Stimulated activated CD4-positive, alpha-beta T cell treated with anti-CD3 and anti-CD28 coated beads, Interleukin-2, amount 100 ng/mL, for 24 hours (primary cell): ENCODE measurements around the gene CHFR.
"Not testable (repeated sequence)": the region's sequence is repeated elsewhere in the genome, so short reads cannot be mapped to it uniquely, and the experiment has no call there.

Source experiments
- DNase-seq, 2 donors: peaks; one replicate each; pipeline ENCODE4 v3.0.0-alpha.2; 2020

CHFR gene

GRCh38 chr12:132874175-132874574 is 13.2 kb downstream of the CHFR start:
- DNase-seq = no peak

DNA sequence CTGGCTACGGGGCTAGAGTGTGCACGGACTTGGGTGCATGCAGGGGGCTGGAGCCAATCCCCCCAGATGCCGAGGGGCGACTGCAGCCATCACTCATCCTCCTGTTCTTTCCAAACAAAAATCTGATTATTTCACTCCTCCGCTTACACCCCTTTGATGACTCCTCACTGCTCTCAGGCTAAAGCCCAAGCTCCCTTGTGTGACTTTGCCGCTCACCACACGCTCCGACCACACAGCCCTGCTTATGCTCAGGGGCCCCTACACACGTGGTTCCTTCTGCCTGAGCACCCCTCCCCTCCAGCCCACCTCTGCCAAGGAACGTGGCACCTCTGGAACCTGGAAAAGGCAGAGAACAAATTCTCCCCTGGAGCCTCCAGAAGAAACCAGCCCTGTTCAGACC is 13.7 kb downstream of the CHFR start:
- DNase-seq = no peak

GRCh38 chr12:132872975-132873421 is 14.4 kb downstream of the CHFR start:
- peak in 1 of 2 donors; percentile 26 for DNase-seq

DNA sequence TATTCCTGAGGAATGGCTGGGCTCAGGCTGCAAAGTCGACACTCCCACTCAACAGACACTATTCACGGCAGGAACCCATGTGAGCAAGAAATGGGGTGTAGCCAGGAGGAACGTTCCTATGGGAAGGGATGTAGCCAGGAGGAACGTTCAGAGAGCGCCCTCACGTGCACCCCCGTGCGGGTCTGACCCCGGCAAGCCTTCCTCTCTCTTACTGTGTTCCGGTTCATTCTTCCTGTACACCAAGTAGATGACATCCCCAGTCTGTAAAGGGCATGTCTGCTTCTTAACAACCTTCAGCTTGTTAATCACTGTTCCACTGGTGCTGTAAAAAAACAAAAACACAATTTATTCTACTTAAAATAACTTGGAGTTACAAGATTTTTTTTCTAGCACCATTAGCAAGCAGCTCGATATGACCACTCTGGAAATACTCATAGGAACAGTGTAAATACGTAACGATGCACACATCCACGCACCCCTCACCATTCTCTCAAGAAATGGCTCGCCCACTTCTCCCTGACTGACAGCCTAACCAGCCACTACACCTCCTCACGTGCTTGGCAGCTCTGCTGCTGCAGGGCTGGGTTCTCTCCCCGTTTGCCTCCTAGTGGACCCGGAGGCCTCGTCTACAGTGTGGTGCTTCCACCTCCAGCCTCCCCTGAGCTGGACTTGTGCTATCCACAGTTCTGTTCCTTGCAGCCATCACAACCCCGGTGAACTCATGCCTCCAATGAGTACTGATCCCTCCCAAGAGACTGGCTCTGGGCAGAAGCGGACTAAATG is 15.1 kb downstream of the CHFR start:
- DNase-seq = no peak

DNA sequence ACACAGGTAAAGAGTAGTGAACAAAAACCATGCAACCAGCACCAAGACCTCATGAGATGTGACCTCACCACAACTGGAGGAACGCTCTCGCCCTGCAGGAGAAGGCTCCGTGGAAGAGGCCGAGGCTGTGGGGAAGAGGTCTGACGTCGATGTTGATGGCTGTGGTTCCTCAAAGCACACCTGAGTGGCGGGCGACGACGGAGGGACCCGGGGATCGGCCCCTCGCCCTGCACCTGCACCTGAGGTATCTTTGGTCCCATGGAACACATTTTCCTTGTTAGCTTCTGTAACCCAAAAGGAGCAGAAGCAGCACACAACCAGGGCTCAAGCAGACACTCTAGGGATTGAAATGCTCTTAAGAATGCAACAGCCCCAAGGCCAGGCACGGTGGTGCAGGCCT is 17.9 kb downstream of the CHFR start:
- DNase-seq = no peak

DNA sequence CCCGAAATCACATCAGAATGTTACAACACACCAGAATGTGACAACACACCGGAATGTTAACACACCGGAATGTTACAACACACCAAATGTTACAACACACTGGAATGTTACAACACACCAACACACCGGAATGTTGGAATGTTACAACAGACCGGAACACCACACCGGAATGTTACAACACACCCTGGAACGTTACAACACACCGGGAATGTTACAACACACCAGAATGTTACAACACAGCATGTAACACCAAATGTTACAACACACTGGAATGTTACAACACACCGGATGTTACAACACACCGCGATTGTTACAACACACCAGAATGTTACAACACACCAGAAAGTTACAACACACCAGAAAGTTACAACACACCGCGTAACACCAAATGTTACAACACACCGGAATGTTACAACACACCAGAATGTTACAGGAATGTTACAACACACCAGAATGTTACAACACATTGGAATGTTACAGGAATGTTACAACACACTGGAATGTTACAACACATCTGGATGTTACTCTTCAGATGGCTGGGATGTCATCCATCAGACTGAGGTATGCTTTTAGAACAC is 21.1 kb downstream of the CHFR start:
- DNase-seq = no peak

DNA sequence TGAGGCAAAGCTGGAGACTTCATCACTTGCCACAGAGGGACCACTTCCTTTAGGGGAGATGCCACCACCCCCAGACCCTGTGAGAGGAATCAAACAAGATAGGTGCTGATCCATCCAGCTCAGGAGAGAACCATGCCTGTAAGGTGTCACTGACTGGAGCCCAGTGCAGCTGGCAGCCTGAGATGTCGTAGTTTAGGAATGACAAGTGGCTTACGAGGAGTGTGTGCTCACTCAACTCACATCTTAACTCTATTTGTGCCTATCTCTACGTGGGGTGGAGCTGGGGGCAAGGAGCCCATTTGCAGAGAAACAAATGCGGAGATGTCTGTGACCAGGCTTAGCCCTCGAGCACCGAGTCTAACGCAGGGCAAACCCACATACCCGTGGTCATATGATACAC is 25.8 kb downstream of the CHFR start:
- DNase-seq = no peak

GRCh38 chr12:132858718-132859266 is 28.6 kb downstream of the CHFR start:
- DNase-seq = no peak

DNA sequence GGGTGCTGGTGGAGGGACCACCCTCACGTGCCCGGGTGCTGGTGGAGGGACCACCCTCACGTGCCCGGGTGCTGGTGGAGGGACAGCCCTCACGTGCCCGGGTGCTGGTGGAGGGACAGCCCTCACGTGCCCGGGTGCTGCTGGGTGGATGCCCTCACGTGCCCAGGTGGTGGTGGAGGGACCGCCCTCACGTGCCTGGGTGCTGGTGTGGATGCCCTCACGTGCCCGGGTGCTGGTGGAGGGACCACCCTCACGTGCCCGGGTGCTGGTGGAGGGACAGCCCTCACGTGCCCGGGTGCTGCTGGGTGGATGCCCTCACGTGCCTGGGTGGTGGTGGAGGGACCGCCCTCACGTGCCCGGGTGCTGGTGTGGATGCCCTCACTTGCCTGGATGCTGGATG is 30.4 kb downstream of the CHFR start:
- DNase-seq = not testable (repeated sequence)

DNA sequence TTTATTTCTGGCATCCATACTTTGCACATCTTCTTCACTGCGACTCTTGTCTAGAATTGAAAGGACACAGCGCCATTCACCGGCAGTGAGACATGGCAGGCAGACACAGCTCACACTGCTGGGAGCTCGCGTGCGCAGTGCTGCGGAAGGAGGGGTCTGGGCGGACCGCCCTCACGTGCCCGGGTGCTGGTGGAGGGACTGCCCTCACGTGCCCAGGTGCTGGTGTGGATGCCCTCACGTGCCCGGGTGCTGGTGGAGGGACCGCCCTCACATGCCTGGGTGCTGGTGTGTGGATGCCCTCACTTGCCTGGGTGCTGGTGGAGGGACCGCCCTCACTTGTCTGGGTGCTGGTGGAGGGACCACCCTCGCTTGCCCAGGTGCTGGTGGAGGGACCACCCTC is 30.8 kb downstream of the CHFR start:
- no peak for DNase-seq

DNA sequence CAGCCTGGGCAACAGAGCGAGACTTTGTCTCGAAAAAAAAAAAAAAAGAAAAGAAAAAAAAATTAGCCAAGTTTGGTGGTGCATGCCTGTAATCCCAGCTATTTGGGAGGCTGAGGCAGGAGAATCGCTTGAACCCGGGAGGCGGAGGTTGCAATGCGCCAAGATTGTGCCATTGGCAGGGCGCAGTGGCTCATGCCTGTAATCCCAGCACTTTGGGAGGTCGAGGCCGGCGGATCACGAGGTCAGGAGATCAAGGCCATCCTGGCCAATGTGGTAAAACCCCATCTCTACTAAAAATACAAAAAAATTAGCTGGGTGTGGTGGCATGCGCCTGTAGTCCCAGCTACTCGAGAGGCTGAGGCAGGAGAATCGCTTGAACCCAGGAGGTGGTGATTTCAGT is 32.2 kb downstream of the CHFR start:
- not testable (repeated sequence) for DNase-seq

- DNase-seq = no peak
Measured at GRCh38 chr12:132853285-132854092, 33.9 kb downstream of the CHFR start.

DNA sequence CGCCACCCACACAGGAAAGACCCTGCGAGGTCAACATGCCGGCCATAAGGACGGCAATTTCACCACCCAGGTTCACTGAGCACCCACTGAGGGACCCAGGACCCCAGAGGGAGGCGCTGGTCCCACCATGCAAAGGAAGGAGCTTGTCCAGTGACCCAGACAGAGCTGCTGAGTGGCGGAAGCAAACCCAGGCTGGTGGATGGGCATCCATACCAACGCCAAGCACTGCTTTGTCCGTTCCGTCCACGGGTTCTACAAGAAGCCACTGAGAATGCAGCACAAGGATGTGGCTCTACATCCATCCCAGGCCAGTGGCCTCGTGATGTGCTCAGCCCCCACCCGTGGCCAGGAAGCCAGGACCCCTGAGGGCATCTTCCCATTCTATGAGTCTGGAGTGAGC is 34.9 kb downstream of the CHFR start:
- DNase-seq = no peak

- DNase-seq = no peak
Measured at GRCh38 chr12:132851465-132851864, 35.9 kb downstream of the CHFR start.

DNA sequence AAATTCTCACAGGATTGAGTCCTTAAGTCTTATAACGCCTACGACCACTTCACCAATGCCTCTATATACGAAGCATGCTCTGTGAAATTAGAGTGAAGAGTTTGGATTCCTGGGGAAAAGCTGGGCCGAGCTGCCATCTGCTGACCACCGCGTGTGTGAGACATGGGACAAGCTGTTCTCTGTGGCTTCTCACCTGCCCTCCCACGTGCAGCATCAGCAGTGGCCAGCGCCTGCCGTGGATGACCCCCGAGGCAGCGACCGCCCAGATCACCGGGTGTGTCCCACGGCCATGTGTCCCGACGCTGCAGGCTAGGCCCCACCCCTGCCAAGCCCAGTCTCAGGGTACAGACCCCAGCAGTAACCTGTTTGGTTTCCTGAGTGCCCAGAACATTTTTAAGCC is 37.1 kb downstream of the CHFR start:
- no peak for DNase-seq

GRCh38 chr12:132848521-132848920 is 38.9 kb downstream of the CHFR start:
- DNase-seq = no peak

DNA sequence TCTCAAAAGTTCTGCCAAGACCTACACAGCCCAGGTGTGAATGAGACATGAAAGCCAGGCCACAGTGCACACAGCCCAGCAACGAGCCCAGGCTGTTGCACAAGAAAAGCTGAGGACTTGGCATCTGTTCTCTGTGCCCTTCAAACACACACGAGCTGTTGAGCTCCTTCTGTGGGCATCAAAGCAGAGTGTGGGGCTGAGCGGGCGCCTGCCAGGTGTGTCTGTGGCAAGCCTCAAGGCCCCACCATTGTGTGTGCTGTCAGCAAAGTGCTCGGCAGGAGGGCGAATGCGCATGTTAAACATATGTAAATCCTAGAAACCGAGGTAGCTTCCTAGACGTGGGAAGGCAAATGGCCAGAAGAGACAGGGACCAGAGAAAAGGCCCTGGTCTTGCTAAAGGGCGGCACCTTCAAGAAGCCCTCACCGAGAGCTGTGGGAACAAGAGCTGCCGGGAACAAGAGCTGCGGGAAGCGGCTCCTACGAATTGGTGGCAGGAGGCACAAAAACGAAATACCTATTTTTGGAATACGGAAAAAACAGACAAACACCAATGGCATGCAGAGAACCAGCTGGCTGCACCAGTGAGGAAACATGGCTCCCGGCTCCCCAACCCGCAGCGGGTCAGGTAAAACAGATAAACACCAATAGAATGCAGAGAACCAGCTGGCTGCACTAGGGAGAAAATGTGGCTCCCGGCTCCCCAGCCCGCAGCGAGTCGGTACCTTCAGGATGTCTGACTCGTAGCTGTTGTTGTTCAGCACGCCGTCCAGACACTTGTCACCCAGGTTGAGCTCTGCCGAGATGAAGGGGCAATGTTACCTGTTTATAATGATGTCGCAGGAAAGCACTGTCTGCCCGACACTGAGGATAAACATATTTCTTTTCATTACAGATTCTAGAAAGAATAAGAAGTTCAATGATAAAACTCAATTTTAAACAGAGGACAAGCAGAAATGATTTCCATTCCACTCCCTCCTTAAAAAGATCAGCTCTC is 39.7 kb downstream of the CHFR start:
- no peak for DNase-seq

DNA sequence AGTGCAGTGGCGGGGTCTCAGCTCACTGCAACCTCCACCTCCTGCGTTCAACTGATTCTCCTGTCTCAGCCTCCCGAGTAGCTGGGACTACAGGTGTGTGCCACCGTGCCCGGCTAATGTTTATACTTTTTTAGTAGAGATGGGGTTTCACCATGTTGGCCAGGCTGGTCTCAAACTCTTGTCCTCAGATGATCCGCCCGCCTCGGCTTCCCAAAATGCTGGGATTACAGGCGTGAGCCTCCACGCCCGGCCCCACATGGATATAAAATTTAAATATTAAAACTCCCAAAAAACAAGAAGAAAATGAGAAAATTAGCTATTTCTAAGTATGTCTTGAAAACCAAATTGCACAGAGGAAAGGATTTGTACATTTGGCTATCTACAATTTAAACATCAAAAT is 42.7 kb downstream of the CHFR start:
- not testable (repeated sequence) for DNase-seq

GRCh38 chr12:132842449-132843045 is 44.9 kb downstream of the CHFR start:
- no peak for DNase-seq

DNA sequence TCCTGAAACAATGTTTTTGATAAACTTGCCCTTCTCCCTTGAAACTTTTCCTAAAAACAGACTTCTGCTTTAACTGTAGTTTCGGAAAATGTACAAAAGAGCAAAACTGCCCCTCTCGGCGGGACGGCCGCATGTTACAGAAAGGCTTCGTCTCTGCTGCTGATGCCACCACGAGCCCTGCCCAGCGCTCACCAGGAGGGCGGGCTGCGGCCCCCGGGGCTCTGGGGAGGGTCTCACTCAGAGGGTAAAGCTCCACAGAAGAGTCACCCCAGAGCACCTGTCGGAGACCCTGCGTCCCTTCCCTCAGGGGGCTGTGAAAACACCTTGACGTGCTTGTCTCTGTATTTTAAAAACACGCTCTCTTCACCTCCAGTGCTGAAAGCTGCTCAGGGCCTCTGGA is 46.3 kb downstream of the CHFR start:
- DNase-seq = no peak

DNA sequence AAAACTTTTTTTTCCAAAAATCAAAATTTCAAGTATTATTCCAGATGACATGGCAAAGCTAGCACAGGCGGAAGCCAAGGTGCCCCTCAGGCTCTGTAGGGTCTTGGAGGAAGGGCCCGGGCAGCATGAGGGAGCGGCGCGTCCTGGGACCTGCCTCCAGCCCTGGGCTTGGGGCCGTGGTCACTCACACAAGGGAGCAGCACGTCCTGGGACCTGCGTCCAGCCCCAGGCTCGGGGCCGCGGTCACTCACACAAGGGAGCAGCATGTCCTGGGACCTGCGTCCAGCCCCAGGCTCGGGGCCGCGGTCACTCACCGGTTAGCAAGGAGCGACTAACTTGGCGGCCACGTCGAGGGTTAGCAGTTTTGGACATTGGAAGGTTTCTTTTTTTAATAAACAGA is 46.9 kb downstream of the CHFR start:
- DNase-seq = no peak
